Neuronal stem cell (in vitro differentiated cells): ENCODE measurements around the gene GON4L.

ENCODE experiments used
- DNase-seq: peaks from one replicate; pipeline ENCODE4 v3.0.0-alpha.2; 2013; ENCODE audit warnings: low spot score
- H2AFZ ChIP-seq: one replicate; pipeline ENCODE4 v1.6.1; 2013; ENCODE audit warnings: mild to moderate bottlenecking, low read length, inconsistent platforms
- H2AK5ac ChIP-seq: 2 replicates; pipeline ENCODE4 v1.6.1; 2013; ENCODE audit warnings: low read depth, mild to moderate bottlenecking, inconsistent platforms, low read length, moderate library complexity, mixed read lengths
- H2BK120ac ChIP-seq: 2 replicates; pipeline ENCODE4 v1.6.1; 2013; ENCODE audit warnings: low read depth, mild to moderate bottlenecking, inconsistent platforms, low read length, moderate library complexity, mixed read lengths
- H2BK12ac ChIP-seq: one replicate; pipeline ENCODE4 v1.6.1; 2013; ENCODE audit warnings: low read length, inconsistent platforms
- H2BK15ac ChIP-seq: 2 replicates; pipeline ENCODE4 v1.6.1; 2013; ENCODE audit warnings: mild to moderate bottlenecking, low read length, inconsistent platforms, mixed read lengths
- H2BK5ac ChIP-seq: one replicate; pipeline ENCODE4 v1.6.1; 2013; ENCODE audit warnings: inconsistent platforms, mild to moderate bottlenecking, low read length, moderate library complexity
- H3K14ac ChIP-seq: one replicate; pipeline ENCODE4 v1.6.1; 2013; ENCODE audit warnings: low read length, inconsistent platforms
- H3K18ac ChIP-seq: 2 replicates; pipeline ENCODE4 v1.6.1; 2013; ENCODE audit warnings: low read length, inconsistent platforms
- H3K23ac ChIP-seq: 2 replicates; pipeline ENCODE4 v1.6.1; 2013; ENCODE audit warnings: low read depth, mild to moderate bottlenecking, mixed read lengths, low read length, inconsistent platforms; ENCODE audit not compliant: poor library complexity
- H3K27ac ChIP-seq: replicated peaks from 3 replicates; pipeline ENCODE4 v1.5.1; 2013; ENCODE audit warnings: low read length, inconsistent platforms
- H3K27me3 ChIP-seq, 3 experiments: 2 replicates each; pipeline ENCODE4 v1.6.1; 2013; ENCODE audit warnings: low read length in 3 of 3, mild to moderate bottlenecking in 2 of 3, inconsistent platforms in 1 of 3, low read depth in 1 of 3, mixed read lengths in 1 of 3, moderate library complexity in 1 of 3; ENCODE audit not compliant: control insufficient read depth in 3 of 3, insufficient read depth in 3 of 3
- H3K36me3 ChIP-seq, 2 donors: replicated peaks in 1 of 2; 2 replicates each; pipeline ENCODE4 v1.6.1; 2013; ENCODE audit warnings: low read length in 2 of 2; ENCODE audit not compliant: control insufficient read depth in 2 of 2, insufficient read depth in 2 of 2
- H3K4ac ChIP-seq: 2 replicates; pipeline ENCODE4 v1.6.1; 2013; ENCODE audit warnings: inconsistent platforms, mild to moderate bottlenecking, low read length, moderate library complexity
- H3K4me1 ChIP-seq, 2 donors: 1 replicate in 1 of 2; 2 replicates in 1 of 2; pipeline ENCODE4 v1.6.1; 2013; ENCODE audit warnings: low read length in 2 of 2, low read depth in 1 of 2; ENCODE audit not compliant: control insufficient read depth in 2 of 2, insufficient read depth in 1 of 2
- H3K4me2 ChIP-seq: one replicate; pipeline ENCODE4 v1.6.1; 2013; ENCODE audit warnings: mild to moderate bottlenecking, low read length, inconsistent platforms; ENCODE audit not compliant: insufficient read depth, poor library complexity, severe bottlenecking
- H3K4me3 ChIP-seq, 2 donors: 2 replicates each; pipeline ENCODE4 v1.5.1; 2013; ENCODE audit warnings: low read length in 2 of 2, mild to moderate bottlenecking in 2 of 2, inconsistent platforms in 1 of 2, moderate library complexity in 1 of 2
- H3K79me1 ChIP-seq: one replicate; pipeline ENCODE4 v1.6.1; 2013; ENCODE audit warnings: low read depth, mild to moderate bottlenecking, inconsistent platforms, low read length, moderate library complexity
- H3K9ac ChIP-seq: one replicate; pipeline ENCODE4 v1.6.1; 2013; ENCODE audit warnings: mild to moderate bottlenecking, low read depth, low read length, inconsistent platforms; ENCODE audit not compliant: poor library complexity
- H3K9me3 ChIP-seq, 2 donors: replicated peaks in 1 of 2; 2 replicates each; pipeline versions ENCODE3 to v1.6.1; 2013; ENCODE audit warnings: low read length in 2 of 2, mild to moderate bottlenecking in 2 of 2, inconsistent platforms in 1 of 2, low read depth in 1 of 2, mixed read lengths in 1 of 2, moderate library complexity in 1 of 2; ENCODE audit not compliant: control insufficient read depth in 2 of 2, insufficient read depth in 1 of 2
- H4K8ac ChIP-seq: one replicate; pipeline ENCODE4 v1.6.1; 2013; ENCODE audit warnings: low read depth, mild to moderate bottlenecking, inconsistent platforms, low read length, moderate library complexity
- H4K91ac ChIP-seq: one replicate; pipeline ENCODE4 v1.6.1; 2013; ENCODE audit warnings: low read length, low read depth, mild to moderate bottlenecking, inconsistent platforms; ENCODE audit not compliant: poor library complexity
- WGBS, 2 donors: extraction: QIAGEN DNeasy Blood & Tissue Kit; methylation state at CpG; one replicate each; pipeline ENCODE4 v1.1.7; 2013; ENCODE audit warnings: missing lambda C conversion rate in 2 of 2, mixed read lengths in 1 of 2; ENCODE audit not compliant: insufficient read length in 2 of 2, insufficient replicate concordance in 1 of 2; ENCODE audit errors: extremely low coverage in 2 of 2; 5-methylcytosine and 5-hydroxymethylcytosine counted together

GON4L gene

GRCh38 chr1:155793213-155793612 is 63.8 kb downstream of the GON4L start:
- Histone ChIP-seq H2BK120ac (no peak overlapping the region), H2AK5ac (no peak overlapping the region), H3K27ac (no peak overlapping the region), H3K4me3 (no peak overlapping the region), H2BK5ac (no peak overlapping the region), H2AFZ (no peak overlapping the region), H3K79me1 (no peaks in the 10 kb centered on the region), H3K9ac (no peak overlapping the region), H3K4ac (no peak overlapping the region), H3K23ac (no peak overlapping the region), H3K27me3 (no peaks in the 10 kb centered on the region), H3K14ac (no peak overlapping the region), H2BK15ac (no peak overlapping the region), H3K9me3 (no peaks in the 10 kb centered on the region), H2BK12ac (no peak overlapping the region), H3K4me2 (no peak overlapping the region), H3K18ac (no peak overlapping the region), H4K91ac (no peak overlapping the region), H3K36me3 (peaks cover 2 to 94% of the 10 kb centered on the region in 2 donors), H4K8ac (no peak overlapping the region), H3K4me1 (no peaks in the 10 kb centered on the region)
- no peak for DNase-seq
- WGBS, 2 donors: no CpG with 5 or more reads among the region's 1 CpG

GRCh38 chr1:155777582-155777981 is 79.4 kb downstream of the GON4L start:
- H3K36me3 ChIP-seq: peaks cover 11 to 94% of the 10 kb centered on the region in 2 donors
- H3K9me3 ChIP-seq: no peaks in the 10 kb centered on the region
- H3K79me1 ChIP-seq: no peaks in the 10 kb centered on the region
- no peak for DNase-seq
- H2BK120ac ChIP-seq: no peak overlapping the region
- no peak overlapping the region for H2AFZ ChIP-seq
- H2BK12ac ChIP-seq: no peak overlapping the region
- H2BK5ac ChIP-seq: no peak overlapping the region
- H4K91ac ChIP-seq: no peak overlapping the region
- H3K27me3 ChIP-seq: no peaks in the 10 kb centered on the region
- no peak overlapping the region for H3K27ac ChIP-seq
- H3K18ac ChIP-seq: no peak overlapping the region
- no peak overlapping the region for H3K9ac ChIP-seq
- no peak overlapping the region for H2AK5ac ChIP-seq
- no peak overlapping the region for H2BK15ac ChIP-seq
- H3K4me3 ChIP-seq: no peak overlapping the region
- no CpG with 5 or more reads among the region's 3 CpGs for WGBS, 2 donors
- no peak overlapping the region for H3K14ac ChIP-seq
- no peak overlapping the region for H3K4me2 ChIP-seq
- H3K4me1 ChIP-seq: no peaks in the 10 kb centered on the region
- H4K8ac ChIP-seq: no peak overlapping the region
- no peak overlapping the region for H3K4ac ChIP-seq
- H3K23ac ChIP-seq: no peak overlapping the region

GRCh38 chr1:155776414-155776813 is 80.6 kb downstream of the GON4L start:
- Histone ChIP-seq H3K23ac (no peak overlapping the region), H3K36me3 (peaks cover 18 to 97% of the 10 kb centered on the region in 2 donors), H4K8ac (no peak overlapping the region), H2BK5ac (no peak overlapping the region), H3K4me2 (no peak overlapping the region), H2BK15ac (no peak overlapping the region), H4K91ac (no peak overlapping the region), H3K27ac (no peak overlapping the region), H3K27me3 (no peaks in the 10 kb centered on the region), H3K4ac (no peak overlapping the region), H2AK5ac (no peak overlapping the region), H2BK12ac (no peak overlapping the region), H3K14ac (no peak overlapping the region), H3K4me1 (no peaks in the 10 kb centered on the region), H3K4me3 (no peak overlapping the region), H2BK120ac (no peak overlapping the region), H3K79me1 (no peaks in the 10 kb centered on the region), H3K18ac (no peak overlapping the region), H2AFZ (no peak overlapping the region), H3K9me3 (no peaks in the 10 kb centered on the region), H3K9ac (no peak overlapping the region)
- no peak for DNase-seq
- no CpG with 5 or more reads among the region's 4 CpGs for WGBS, 2 donors

GRCh38 chr1:155773221-155773620 is 83.8 kb downstream of the GON4L start:
- no peak overlapping the region for H2BK12ac ChIP-seq
- H2AFZ ChIP-seq: no peak overlapping the region
- no peak overlapping the region for H3K9ac ChIP-seq
- H2AK5ac ChIP-seq: no peak overlapping the region
- H2BK5ac ChIP-seq: no peak overlapping the region
- peaks cover 29 to 98% of the 10 kb centered on the region in 2 donors for H3K36me3 ChIP-seq
- H3K27me3 ChIP-seq: no peaks in the 10 kb centered on the region
- no CpG with 5 or more reads among the region's 2 CpGs for WGBS, 2 donors
- no peak for DNase-seq
- no peaks in the 10 kb centered on the region for H3K4me1 ChIP-seq
- no peaks in the 10 kb centered on the region for H3K79me1 ChIP-seq
- no peak overlapping the region for H3K4me3 ChIP-seq
- H3K27ac ChIP-seq: no peak overlapping the region
- no peak overlapping the region for H2BK15ac ChIP-seq
- H4K8ac ChIP-seq: no peak overlapping the region
- no peak overlapping the region for H3K23ac ChIP-seq
- H4K91ac ChIP-seq: no peak overlapping the region
- no peaks in the 10 kb centered on the region for H3K9me3 ChIP-seq
- H3K18ac ChIP-seq: no peak overlapping the region
- no peak overlapping the region for H2BK120ac ChIP-seq
- H3K4ac ChIP-seq: no peak overlapping the region
- H3K14ac ChIP-seq: no peak overlapping the region
- no peak overlapping the region for H3K4me2 ChIP-seq
